Measurements from ENCODE around the gene SKOR1. TPM values are rescaled to one million over a fixed set of nuclear protein-coding genes. Genes with fewer than 3 reads are reported as not detected.

The SKOR1 gene
- total RNA-seq, 1 donor from 2014 or later = not detected

GRCh38 chr15:67882487-67883233 lies 57.4 kb downstream of the SKOR1 start:
- no peak for DNase-seq (ENCODE audit: extremely low read depth, low read depth, low spot score)

- no peak for DNase-seq (ENCODE audit: extremely low read depth, low read depth, low spot score)
Observed at GRCh38 chr15:67883234-67883773, 58.0 kb downstream of the SKOR1 start.

- DNase-seq (ENCODE audit: extremely low read depth, low read depth, low spot score) = no peak
Observed at GRCh38 chr15:67884009-67884408, 58.7 kb downstream of the SKOR1 start.

Other genes with a start within 250 kb of the SKOR1 start
- gene RNU6-1, start 14.5 kb downstream of the SKOR1 start, total RNA-seq = not detected in 2 replicates
- 10.6 and 24.5 TPM in 2 replicates for gene PIAS1, start 228.8 kb downstream of the SKOR1 start, total RNA-seq